ENCODE data around the gene SFT2D2.

SFT2D2 gene

GRCh38 chr1:168243636-168244212 lies 17.9 kb downstream of the SFT2D2 start:
- Histone ChIP-seq H3K36me3 (ENCODE audit: control insufficient read depth in 1 of 2, insufficient read depth in 2 of 2, low read length in 2 of 2) (peaks cover 25 to 58% of the 10 kb centered on the region in 2 donors), H3K4me3 (ENCODE audit: low read depth in 1 of 2, low read length in 2 of 2) (no peak overlapping the region)

GRCh38 chr1:168245042-168245441 lies 19.2 kb downstream of the SFT2D2 start:
- peaks cover 7 to 22% of the 10 kb centered on the region in 2 donors for H3K4me1 ChIP-seq (ENCODE audit: control insufficient read depth in 1 of 2, insufficient read depth in 2 of 2, low read length in 2 of 2)
- peaks cover 25 to 49% of the 10 kb centered on the region in 2 donors for H3K36me3 ChIP-seq (ENCODE audit: control insufficient read depth in 1 of 2, insufficient read depth in 2 of 2, low read length in 2 of 2)
- no peaks in the 10 kb centered on the region for H3K9me3 ChIP-seq (ENCODE audit: control insufficient read depth in 1 of 2, low read length in 2 of 2)
- no peak overlapping the region for H3K27ac ChIP-seq (ENCODE audit: low read length)
- H3K27me3 ChIP-seq (ENCODE audit: low read depth, low read length): no peaks in the 10 kb centered on the region
- H3K4me3 ChIP-seq (ENCODE audit: low read depth in 1 of 2, low read length in 2 of 2): no peak overlapping the region

More at GRCh38 chr1:168243636-168244212, 17.9 kb downstream of the SFT2D2 start:
- Histone ChIP-seq H3K27ac (ENCODE audit: low read length) (peak overlapping the region; percentile 33), H3K27me3 (ENCODE audit: low read depth, low read length) (no peaks in the 10 kb centered on the region), H3K4me1 (ENCODE audit: control insufficient read depth in 1 of 2, insufficient read depth in 2 of 2, low read length in 2 of 2) (peaks cover 7 to 18% of the 10 kb centered on the region in 2 donors), H3K9me3 (ENCODE audit: control insufficient read depth in 1 of 2, low read length in 2 of 2) (no peaks in the 10 kb centered on the region)

- Histone ChIP-seq H3K27me3 (ENCODE audit: low read depth, low read length) (no peaks in the 10 kb centered on the region), H3K4me1 (ENCODE audit: control insufficient read depth in 1 of 2, insufficient read depth in 2 of 2, low read length in 2 of 2) (peaks cover 7 to 22% of the 10 kb centered on the region in 2 donors), H3K9me3 (ENCODE audit: control insufficient read depth in 1 of 2, low read length in 2 of 2) (no peaks in the 10 kb centered on the region), H3K4me3 (ENCODE audit: low read depth in 1 of 2, low read length in 2 of 2) (no peak overlapping the region), H3K36me3 (ENCODE audit: control insufficient read depth in 1 of 2, insufficient read depth in 2 of 2, low read length in 2 of 2) (peaks cover 31 to 50% of the 10 kb centered on the region in 2 donors), H3K27ac (ENCODE audit: low read length) (no peak overlapping the region)
Observed at GRCh38 chr1:168246506-168246905, 20.7 kb downstream of the SFT2D2 start.

- Histone ChIP-seq H3K27ac (ENCODE audit: low read length) (no peak overlapping the region), H3K4me1 (ENCODE audit: control insufficient read depth in 1 of 2, insufficient read depth in 2 of 2, low read length in 2 of 2) (peaks cover 0 to 9% of the 10 kb centered on the region in 2 donors), H3K9me3 (ENCODE audit: control insufficient read depth in 1 of 2, low read length in 2 of 2) (peaks cover 0 to 11% of the 10 kb centered on the region in 2 donors), H3K36me3 (ENCODE audit: control insufficient read depth in 1 of 2, insufficient read depth in 2 of 2, low read length in 2 of 2) (peaks cover 15 to 19% of the 10 kb centered on the region in 2 donors), H3K4me3 (ENCODE audit: low read depth in 1 of 2, low read length in 2 of 2) (no peak overlapping the region), H3K27me3 (ENCODE audit: low read depth, low read length) (no peaks in the 10 kb centered on the region)
Observed at GRCh38 chr1:168252204-168252733, 26.5 kb downstream of the SFT2D2 start.

GRCh38 chr1:168256164-168256563 lies 30.4 kb downstream of the SFT2D2 start:
- Histone ChIP-seq H3K36me3 (ENCODE audit: control insufficient read depth in 1 of 2, insufficient read depth in 2 of 2, low read length in 2 of 2) (peaks cover 7 to 9% of the 10 kb centered on the region in 2 donors), H3K27me3 (ENCODE audit: low read depth, low read length) (no peaks in the 10 kb centered on the region), H3K4me1 (ENCODE audit: control insufficient read depth in 1 of 2, insufficient read depth in 2 of 2, low read length in 2 of 2) (peaks cover 0 to 12% of the 10 kb centered on the region in 2 donors), H3K4me3 (ENCODE audit: low read depth in 1 of 2, low read length in 2 of 2) (no peak overlapping the region), H3K9me3 (ENCODE audit: control insufficient read depth in 1 of 2, low read length in 2 of 2) (peaks cover 0 to 11% of the 10 kb centered on the region in 2 donors), H3K27ac (ENCODE audit: low read length) (no peak overlapping the region)

- H3K4me3 ChIP-seq (ENCODE audit: low read depth in 1 of 2, low read length in 2 of 2): no peak overlapping the region
- no peaks in the 10 kb centered on the region for H3K27me3 ChIP-seq (ENCODE audit: low read depth, low read length)
- no peak overlapping the region for H3K27ac ChIP-seq (ENCODE audit: low read length)
- peaks cover 0 to 14% of the 10 kb centered on the region in 2 donors for H3K4me1 ChIP-seq (ENCODE audit: control insufficient read depth in 1 of 2, insufficient read depth in 2 of 2, low read length in 2 of 2)
- peaks cover 0 to 9% of the 10 kb centered on the region in 2 donors for H3K36me3 ChIP-seq (ENCODE audit: control insufficient read depth in 1 of 2, insufficient read depth in 2 of 2, low read length in 2 of 2)
- peaks cover 0 to 11% of the 10 kb centered on the region in 2 donors for H3K9me3 ChIP-seq (ENCODE audit: control insufficient read depth in 1 of 2, low read length in 2 of 2)
Observed at GRCh38 chr1:168257397-168257796, 31.6 kb downstream of the SFT2D2 start.

- Histone ChIP-seq H3K27me3 (ENCODE audit: low read depth, low read length) (no peaks in the 10 kb centered on the region), H3K4me3 (ENCODE audit: low read depth in 1 of 2, low read length in 2 of 2) (no peak overlapping the region), H3K36me3 (ENCODE audit: control insufficient read depth in 1 of 2, insufficient read depth in 2 of 2, low read length in 2 of 2) (peaks cover 0 to 9% of the 10 kb centered on the region in 2 donors), H3K27ac (ENCODE audit: low read length) (no peak overlapping the region), H3K4me1 (ENCODE audit: control insufficient read depth in 1 of 2, insufficient read depth in 2 of 2, low read length in 2 of 2) (peaks cover 0 to 9% of the 10 kb centered on the region in 2 donors), H3K9me3 (ENCODE audit: control insufficient read depth in 1 of 2, low read length in 2 of 2) (peaks cover 0 to 11% of the 10 kb centered on the region in 2 donors)
Observed at GRCh38 chr1:168259567-168259966, 33.8 kb downstream of the SFT2D2 start.

- H3K27ac ChIP-seq (ENCODE audit: low read length): no peak overlapping the region
- H3K36me3 ChIP-seq (ENCODE audit: control insufficient read depth in 1 of 2, insufficient read depth in 2 of 2, low read length in 2 of 2): peaks cover 0 to 8% of the 10 kb centered on the region in 2 donors
- H3K9me3 ChIP-seq (ENCODE audit: control insufficient read depth in 1 of 2, low read length in 2 of 2): peaks cover 0 to 11% of the 10 kb centered on the region in 2 donors
- peaks cover 0 to 9% of the 10 kb centered on the region in 2 donors for H3K4me1 ChIP-seq (ENCODE audit: control insufficient read depth in 1 of 2, insufficient read depth in 2 of 2, low read length in 2 of 2)
- no peak overlapping the region for H3K4me3 ChIP-seq (ENCODE audit: low read depth in 1 of 2, low read length in 2 of 2)
- H3K27me3 ChIP-seq (ENCODE audit: low read depth, low read length): no peaks in the 10 kb centered on the region
Observed at GRCh38 chr1:168260393-168260792, 34.6 kb downstream of the SFT2D2 start.

- H3K4me3 ChIP-seq (ENCODE audit: low read depth in 1 of 2, low read length in 2 of 2): no peak overlapping the region
- peaks cover 0 to 9% of the 10 kb centered on the region in 2 donors for H3K4me1 ChIP-seq (ENCODE audit: control insufficient read depth in 1 of 2, insufficient read depth in 2 of 2, low read length in 2 of 2)
- H3K9me3 ChIP-seq (ENCODE audit: control insufficient read depth in 1 of 2, low read length in 2 of 2): peaks cover 0 to 3% of the 10 kb centered on the region in 2 donors
- H3K27ac ChIP-seq (ENCODE audit: low read length): no peak overlapping the region
- H3K36me3 ChIP-seq (ENCODE audit: control insufficient read depth in 1 of 2, insufficient read depth in 2 of 2, low read length in 2 of 2): peaks cover 0 to under 1% of the 10 kb centered on the region in 2 donors
- H3K27me3 ChIP-seq (ENCODE audit: low read depth, low read length): no peaks in the 10 kb centered on the region
Observed at GRCh38 chr1:168261390-168261789, 35.6 kb downstream of the SFT2D2 start.

GRCh38 chr1:168263130-168263529 lies 37.3 kb downstream of the SFT2D2 start:
- Histone ChIP-seq H3K9me3 (ENCODE audit: control insufficient read depth in 1 of 2, low read length in 2 of 2) (no peaks in the 10 kb centered on the region), H3K36me3 (ENCODE audit: control insufficient read depth in 1 of 2, insufficient read depth in 2 of 2, low read length in 2 of 2) (no peaks in the 10 kb centered on the region), H3K4me1 (ENCODE audit: control insufficient read depth in 1 of 2, insufficient read depth in 2 of 2, low read length in 2 of 2) (peaks cover 0 to 9% of the 10 kb centered on the region in 2 donors), H3K27ac (ENCODE audit: low read length) (no peak overlapping the region), H3K4me3 (ENCODE audit: low read depth in 1 of 2, low read length in 2 of 2) (no peak overlapping the region), H3K27me3 (ENCODE audit: low read depth, low read length) (no peaks in the 10 kb centered on the region)

- Histone ChIP-seq H3K36me3 (ENCODE audit: control insufficient read depth in 1 of 2, insufficient read depth in 2 of 2, low read length in 2 of 2) (no peaks in the 10 kb centered on the region), H3K27ac (ENCODE audit: low read length) (no peak overlapping the region)
Observed at GRCh38 chr1:168264296-168264695, 38.5 kb downstream of the SFT2D2 start.

More at GRCh38 chr1:168264296-168264695, 38.5 kb downstream of the SFT2D2 start:
- H3K4me1 ChIP-seq (ENCODE audit: control insufficient read depth in 1 of 2, insufficient read depth in 2 of 2, low read length in 2 of 2): peaks cover 0 to 9% of the 10 kb centered on the region in 2 donors
- H3K27me3 ChIP-seq (ENCODE audit: low read depth, low read length): no peaks in the 10 kb centered on the region
- H3K4me3 ChIP-seq (ENCODE audit: low read depth in 1 of 2, low read length in 2 of 2): no peak overlapping the region
- H3K9me3 ChIP-seq (ENCODE audit: control insufficient read depth in 1 of 2, low read length in 2 of 2): no peaks in the 10 kb centered on the region

All from muscle layer of duodenum (tissue), 2 donors.